Skin epidermis (tissue), 12 donors: Measurements from ENCODE around the gene SLC24A1.
"Not testable (repeated sequence)": the region's sequence is repeated elsewhere in the genome, so short reads cannot be mapped to it uniquely, and the experiment has no call there.

Experiments
- H3K27ac ChIP-seq, 21 experiments: fragments of 200-600 bp; sonication (generic) in 11 of 21; one replicate each; pipeline ENCODE4 v1.5.0; 2020; ENCODE audit warnings: mild to moderate bottlenecking in 3 of 21, inconsistent platforms in 2 of 21, moderate library complexity in 2 of 21
- H3K4me3 ChIP-seq, 7 experiments: fragments of 200-600 bp; sonication (generic) in 2 of 7; one replicate each; pipeline ENCODE4 v1.5.0; 2020; ENCODE audit warnings: inconsistent platforms in 2 of 7, mild to moderate bottlenecking in 2 of 7, moderate library complexity in 1 of 7

Gene SLC24A1

DNA sequence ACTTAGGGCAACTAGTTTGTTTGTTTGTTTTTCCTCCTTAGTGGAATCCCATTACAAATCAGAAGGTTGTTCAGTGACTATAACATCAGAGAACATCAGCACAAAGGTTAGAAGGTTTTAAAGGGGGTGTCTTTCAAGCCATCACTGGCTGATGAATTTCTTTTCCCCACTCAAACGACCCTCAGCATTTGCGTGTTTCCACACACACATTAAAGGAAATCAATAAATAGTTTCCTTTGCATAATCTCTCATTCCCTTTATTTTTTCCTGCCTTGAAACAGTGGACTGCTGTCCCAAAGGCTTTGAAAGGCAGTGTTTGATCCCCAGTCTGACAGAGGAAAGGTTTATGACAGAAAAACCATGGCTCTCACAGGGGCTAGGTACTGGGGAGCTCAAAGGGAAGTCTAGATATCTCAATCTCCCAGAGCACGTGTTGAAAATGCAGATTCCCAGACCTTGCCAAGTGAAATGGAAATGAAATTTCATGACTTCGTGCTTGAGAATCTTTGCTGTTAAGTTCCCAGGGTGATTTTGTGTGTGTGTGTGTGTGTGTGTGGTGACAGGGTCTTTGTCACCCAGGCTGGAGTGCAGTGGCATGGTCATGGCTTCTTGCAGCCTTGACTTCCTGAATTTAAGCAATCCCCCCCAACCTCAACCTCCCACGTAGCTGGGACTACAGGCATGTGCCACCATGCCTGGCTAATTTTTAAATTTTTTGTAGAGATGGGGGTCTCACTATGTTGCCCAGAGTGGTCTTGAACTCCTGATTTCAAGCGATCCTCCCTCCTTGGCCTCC is 8.6 kb upstream of the SLC24A1 start:
- peak overlapping the region in 4 of 21 experiments; percentile 98 to 99 (median 99) for H3K27ac ChIP-seq
- H3K4me3 ChIP-seq: no peak overlapping the region

DNA sequence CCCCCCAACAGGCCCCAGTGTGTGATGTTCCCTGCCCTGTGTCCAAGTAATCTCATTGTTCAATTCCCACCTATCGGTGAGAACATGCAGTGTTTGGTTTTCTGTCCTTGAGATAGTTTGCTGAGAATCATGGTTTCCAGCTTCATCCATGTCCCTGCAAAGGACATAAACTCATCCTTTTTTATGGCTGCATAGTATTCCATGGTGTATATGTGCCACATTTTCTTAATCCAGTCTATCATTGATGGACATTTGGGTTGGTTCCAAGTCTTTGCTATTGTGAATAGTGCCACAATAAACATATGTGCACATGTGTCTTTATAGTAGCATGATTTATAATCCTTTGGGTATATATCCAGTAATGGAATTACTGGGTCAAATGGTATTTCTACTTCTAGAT is 5.9 kb upstream of the SLC24A1 start:
- not testable (repeated sequence) for H3K4me3 ChIP-seq, H3K27ac ChIP-seq

DNA sequence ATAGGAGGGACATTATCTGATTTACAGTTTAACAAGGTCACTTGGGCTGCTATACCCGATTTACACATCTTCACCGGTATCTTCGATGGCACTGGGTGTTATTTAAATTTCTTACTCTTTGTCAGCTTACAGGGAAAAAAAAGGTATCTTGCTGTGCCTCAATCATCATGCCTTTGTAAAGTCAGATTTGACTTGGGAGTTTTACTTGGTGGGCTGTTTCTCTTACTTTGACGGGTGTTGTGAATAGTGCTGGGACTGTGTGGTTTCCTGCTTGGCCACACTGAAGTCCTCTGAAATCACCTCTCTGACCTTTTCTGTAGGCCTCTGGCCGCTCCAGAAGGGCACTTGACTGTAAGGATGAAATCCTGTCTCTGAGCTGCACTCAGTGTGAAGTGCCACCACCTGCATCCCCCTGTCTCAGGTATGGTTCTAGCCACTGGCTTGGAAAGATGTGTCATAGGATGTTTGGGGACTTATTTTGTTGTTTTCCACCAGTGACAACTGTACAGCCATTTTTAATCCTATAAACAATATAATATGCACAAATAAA is 3.1 kb upstream of the SLC24A1 start:
- no peak overlapping the region for H3K27ac ChIP-seq
- no peak overlapping the region for H3K4me3 ChIP-seq

DNA sequence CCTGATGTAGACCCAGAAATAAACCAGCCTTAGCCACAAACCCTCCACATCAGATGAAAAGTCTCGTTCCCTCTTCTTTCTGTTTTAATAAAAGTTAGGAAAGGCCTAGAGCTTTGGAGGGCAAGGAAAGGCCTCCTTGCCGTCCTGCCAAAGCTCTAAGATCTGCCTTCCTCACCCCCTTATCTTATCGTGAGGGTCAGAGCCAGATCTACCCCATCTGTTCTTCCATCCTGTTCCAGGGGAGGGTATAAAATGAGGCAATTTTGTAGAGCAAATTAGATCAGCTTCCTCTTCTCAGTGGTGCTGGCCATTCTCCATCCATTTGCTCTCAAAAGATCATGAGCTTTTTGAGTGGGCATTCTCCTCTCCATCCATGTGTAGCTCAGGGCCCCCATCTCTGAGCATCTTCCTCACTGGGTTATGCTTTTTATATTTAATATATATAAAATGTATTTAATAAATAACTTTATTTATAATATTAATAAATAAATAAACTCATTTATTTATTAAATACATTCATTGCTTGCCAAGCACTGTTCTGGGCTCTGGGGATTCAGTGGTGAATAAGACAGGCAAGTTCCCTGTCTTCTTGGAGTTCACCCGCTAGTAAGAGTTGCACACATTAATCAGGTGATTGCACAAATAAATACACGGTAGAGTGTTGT is 2.0 kb upstream of the SLC24A1 start:
- Histone ChIP-seq H3K4me3 (no peak overlapping the region), H3K27ac (no peak overlapping the region)

DNA sequence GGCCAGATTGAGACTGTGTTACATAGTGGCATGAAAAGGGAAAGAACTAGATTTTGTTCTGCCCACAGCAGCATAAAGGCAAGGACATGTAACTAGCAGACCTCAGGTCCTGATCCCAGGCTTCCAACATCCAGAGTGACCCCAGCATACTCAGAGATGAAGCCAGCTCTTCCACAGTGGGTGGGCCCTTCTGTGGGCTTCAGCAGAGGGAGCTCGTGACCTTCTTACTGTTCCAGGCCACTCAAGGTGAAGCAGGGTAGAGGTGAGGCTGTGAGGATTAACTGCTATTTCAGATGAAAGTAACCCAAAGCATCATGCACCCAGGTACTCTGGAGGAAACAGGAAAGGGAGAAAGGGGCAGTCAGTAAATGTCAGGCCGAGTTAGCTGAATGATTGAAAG is 905 bp upstream of the SLC24A1 start:
- Histone ChIP-seq H3K27ac (no peak overlapping the region), H3K4me3 (no peak overlapping the region)

DNA sequence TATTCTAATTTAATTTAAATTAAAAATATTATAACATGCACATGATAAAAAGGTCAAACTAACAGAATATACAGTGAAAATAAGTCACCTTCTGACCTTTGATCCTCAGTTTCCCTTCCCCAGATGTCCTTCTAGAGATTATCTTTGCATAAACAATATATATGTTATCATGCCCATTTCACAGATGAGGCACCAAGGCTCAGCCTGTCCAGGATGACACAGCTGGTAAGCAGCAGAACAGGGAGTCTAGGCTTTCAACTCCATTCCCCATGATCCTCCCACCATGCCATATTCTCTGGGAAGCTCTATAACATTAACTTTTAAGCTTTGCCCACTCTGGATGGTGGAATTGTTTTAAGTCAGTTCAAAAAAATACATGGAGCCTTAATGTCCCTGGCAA is 1.4 kb downstream of the SLC24A1 start:
- Histone ChIP-seq H3K4me3 (no peak overlapping the region), H3K27ac (no peak overlapping the region)

DNA sequence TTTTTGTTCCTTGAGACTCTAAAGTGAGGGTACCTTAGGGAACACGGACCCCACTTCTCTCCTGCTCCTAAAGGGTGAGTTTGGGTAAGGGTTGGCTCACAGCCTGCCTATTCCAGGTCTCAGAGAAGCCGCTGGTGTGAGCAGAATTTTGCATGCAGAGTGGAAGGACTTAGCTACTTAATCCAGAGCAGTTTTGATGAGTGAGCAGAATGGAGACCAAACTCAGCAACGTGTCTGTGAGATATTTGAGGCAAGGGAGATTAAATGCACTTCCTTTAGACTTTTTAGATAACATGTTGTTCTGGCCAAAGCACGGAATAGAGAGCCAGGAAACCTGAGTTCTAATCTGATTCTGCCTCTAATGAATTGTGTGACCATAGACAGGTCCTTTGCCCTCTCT is 5.1 kb downstream of the SLC24A1 start:
- H3K4me3 ChIP-seq: no peak overlapping the region
- H3K27ac ChIP-seq: no peak overlapping the region

DNA sequence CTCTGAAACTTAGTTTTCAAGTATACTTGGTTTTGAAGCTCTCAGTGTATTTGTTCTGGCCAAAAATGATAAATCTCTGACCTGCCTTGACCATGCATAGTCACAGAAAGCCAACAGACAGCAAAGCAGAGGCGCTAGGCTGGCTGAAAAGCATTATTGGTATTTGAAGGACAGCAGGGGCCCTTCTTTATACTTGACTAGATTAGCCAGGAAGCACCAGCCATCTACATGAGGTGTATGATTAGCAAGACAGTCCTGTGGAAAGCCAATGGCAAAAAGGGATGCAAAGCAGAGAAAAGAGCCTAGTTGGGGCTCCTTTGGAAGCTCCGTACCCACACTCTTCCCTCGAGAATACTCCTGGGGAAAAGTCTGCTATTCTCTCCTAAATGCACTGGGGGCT is 7.8 kb downstream of the SLC24A1 start:
- Histone ChIP-seq H3K27ac (no peak overlapping the region), H3K4me3 (no peak overlapping the region)

DNA sequence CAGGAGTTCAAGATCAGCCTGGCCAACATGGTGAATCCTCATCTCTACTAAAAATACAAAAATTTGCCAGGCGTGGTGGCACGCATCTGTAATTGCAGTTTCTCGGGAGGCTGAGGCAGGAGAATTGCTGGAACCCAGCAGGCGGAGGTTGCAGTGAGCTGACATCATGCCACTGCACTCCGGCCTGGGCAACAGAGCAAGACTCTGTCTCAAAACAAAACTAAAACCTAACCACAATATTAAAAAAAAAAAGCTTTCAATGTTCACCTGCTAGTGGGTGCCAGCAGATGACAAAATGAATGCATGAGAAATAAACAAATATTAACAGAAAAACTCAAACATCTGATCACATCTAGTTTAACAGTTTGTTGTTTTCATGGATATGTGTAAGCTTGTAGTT is 9.0 kb downstream of the SLC24A1 start:
- Histone ChIP-seq H3K4me3 (no peak overlapping the region), H3K27ac (no peak overlapping the region)

DNA sequence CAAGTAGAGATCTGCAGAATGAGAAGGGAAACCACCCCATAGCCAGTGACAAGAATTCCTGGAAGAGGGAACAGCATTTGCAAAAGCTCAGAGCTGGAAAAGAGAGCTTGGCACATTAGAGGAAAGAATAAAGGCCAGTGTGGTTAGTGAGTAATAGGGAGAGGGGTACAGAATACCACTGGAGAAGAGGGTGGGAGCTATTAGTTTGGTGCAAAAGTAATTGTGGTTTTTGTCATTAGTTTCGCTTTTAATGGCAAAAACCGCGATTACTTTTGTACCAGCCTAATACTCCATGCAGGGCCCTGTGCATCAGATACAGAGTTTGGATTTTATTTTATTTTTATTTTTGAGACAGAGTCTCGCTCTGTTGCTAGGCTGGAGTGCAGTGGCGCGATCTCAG is 9.8 kb downstream of the SLC24A1 start:
- no peak overlapping the region for H3K4me3 ChIP-seq

DNA sequence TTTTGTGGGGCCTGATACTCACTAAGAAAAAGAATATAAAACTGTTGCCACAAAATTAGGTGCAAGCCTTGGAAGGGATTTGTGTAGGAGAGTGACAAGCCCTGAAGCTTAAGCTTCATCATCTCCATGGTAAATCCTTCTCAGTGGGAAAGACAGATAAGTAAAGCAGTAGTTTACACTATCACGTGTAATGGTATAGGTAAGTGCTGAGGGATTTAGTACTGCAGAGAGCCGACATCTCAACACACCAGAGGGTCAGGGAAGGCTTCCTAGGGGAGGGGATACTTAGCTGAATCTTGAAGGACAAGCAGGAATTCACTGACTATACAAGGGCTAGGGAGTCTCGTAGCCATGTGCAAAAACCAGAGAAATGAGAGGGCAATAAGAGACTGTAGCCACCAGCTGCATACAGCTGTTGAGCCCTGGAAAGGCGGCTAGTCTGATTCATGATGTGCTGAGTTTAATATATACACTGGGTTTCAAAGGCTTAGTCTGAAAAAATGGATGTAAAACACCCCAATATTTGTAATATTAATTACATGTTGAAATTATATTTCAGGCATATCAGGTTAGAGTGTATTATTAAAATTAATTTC is 11.1 kb downstream of the SLC24A1 start:
- no peak overlapping the region for H3K27ac ChIP-seq
- no peak overlapping the region for H3K4me3 ChIP-seq

More for the DNA sequence above, 9.8 kb downstream of the SLC24A1 start:
- H3K27ac ChIP-seq: no peak overlapping the region

DNA sequence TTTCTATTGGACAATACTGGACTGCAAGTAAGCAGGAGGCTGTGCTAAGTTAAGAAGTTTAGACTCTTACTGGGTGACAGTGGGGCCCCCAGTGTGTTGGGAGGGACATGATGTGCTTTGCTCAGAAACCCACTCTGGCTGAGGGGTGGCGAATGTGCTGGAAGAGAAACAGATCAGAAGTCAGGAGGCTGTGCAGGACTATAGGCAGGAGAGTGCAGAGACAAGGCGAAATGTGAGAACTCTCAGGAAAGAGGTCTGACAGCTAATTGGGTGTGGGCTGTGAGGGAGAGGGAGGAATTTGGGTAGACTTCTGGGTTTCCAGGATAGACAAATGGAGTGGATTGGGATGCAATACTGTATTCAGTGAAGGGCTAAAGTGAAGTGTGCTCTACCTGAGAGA is 12.0 kb downstream of the SLC24A1 start:
- Histone ChIP-seq H3K4me3 (no peak overlapping the region), H3K27ac (no peak overlapping the region)

DNA sequence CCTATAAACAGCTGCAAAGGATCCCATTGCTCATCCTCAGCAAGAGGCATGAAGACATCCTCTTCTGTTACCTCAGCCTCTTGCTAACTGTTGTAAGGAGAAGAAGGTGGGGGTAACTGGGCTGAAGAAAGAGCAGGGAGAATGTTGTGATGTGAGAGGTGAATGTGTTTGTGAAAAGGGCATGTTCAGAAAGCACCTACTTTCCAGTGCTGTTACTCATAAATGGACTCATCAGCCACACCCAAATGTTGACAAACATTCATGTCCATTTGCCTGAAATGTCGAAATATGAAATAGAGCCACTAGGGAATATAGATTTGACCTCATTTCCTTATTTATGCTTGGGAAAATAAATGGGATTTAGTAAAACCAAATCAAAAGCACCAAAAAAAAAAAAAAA is 12.6 kb downstream of the SLC24A1 start:
- Histone ChIP-seq H3K4me3 (no peak overlapping the region), H3K27ac (no peak overlapping the region)

DNA sequence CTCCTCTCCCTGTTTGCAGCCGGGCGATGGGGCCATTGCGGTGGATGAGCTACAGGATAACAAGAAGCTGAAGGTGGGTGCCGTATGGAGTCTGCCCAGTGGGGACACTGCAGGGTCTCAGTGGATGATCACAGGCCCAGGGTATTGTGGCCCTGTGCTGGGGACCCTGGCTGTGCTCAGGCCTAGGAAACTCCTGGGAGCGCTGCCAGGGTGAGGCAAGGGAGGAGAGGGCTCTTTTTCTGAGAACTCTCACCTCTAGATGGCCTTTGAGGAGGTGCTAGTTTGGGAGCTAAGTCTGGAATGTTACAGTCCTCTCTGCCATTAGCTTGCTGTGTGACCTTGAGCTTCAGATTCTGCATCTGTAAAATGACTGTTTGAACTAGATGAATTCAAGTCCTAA is 16.4 kb downstream of the SLC24A1 start:
- no peak overlapping the region for H3K4me3 ChIP-seq
- H3K27ac ChIP-seq: no peak overlapping the region

DNA sequence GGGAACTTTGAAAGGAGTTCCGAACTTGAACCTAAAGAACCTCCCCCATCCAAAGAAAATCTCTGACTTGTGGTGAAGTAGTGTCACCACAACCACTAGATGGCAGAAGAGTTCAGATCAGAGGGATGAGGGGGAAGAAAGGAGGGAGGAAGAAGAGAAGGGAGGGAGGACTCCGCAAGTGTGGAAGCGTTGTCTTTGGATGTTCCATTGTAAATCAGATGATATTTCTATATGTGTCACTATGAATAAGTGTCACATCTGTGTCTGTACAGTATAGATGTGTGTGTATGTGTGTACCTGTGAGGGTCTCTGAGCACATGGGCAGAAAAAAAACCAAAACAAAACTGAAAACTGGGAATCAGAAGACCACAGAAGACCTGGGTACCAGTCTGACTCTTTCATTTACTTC is 16.9 kb downstream of the SLC24A1 start:
- Histone ChIP-seq H3K27ac (no peak overlapping the region), H3K4me3 (no peak overlapping the region)

DNA sequence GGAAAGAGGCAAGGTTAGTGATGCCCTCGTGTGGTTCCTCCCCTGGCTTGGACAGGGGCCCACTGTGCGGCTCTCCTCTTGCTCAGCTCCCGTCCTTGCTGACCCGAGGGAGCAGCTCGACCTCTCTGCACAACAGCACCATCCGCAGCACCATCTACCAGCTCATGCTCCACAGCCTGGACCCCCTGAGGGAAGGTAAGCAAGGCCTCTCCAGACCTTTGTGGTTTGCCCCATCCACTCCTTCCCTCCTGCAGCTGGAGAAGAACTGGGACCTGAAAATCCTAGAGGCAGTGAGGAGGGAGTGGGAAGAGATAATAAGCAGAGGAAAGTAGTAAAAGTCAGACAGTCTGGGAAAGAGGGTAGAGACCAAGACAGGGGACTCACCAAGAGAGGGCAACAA is 17.8 kb downstream of the SLC24A1 start:
- H3K27ac ChIP-seq: no peak overlapping the region
- no peak overlapping the region for H3K4me3 ChIP-seq

DNA sequence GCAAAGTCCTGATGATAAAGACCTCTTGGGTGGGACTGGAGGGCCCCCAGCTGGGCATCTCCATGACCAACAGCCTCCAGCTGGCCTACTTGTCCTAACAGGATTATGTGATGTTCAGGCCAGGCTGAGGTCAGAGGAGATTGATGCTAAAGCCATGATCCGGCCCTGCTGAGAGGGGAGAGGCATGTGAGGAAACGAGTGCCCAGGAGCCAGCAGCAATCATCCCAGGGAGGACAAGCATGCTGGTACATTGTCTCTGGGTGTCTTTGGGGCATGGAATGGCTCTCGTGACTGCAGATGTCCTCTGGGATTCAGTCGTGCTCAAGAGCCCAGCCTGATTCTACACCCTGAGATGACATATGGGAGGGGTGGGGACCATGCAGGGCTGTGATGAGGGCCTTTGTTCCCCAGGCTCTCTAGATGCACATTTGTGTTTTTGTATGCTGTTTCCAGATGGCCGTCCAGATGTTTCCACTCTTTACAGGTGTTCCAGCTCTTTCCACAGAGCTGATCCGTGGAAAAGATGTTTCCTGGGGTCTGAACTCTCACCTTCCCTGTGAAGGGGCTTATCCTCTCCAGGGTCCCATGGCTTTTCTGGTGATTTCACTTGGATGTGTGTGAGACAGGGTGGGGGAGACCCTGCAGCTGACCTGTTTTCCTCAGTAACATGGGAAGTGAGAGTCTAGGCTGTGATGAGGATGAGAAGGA is 20.2 kb downstream of the SLC24A1 start:
- peak overlapping the region in 1 of 21 experiments; percentile 28 for H3K27ac ChIP-seq
- no peak overlapping the region for H3K4me3 ChIP-seq

DNA sequence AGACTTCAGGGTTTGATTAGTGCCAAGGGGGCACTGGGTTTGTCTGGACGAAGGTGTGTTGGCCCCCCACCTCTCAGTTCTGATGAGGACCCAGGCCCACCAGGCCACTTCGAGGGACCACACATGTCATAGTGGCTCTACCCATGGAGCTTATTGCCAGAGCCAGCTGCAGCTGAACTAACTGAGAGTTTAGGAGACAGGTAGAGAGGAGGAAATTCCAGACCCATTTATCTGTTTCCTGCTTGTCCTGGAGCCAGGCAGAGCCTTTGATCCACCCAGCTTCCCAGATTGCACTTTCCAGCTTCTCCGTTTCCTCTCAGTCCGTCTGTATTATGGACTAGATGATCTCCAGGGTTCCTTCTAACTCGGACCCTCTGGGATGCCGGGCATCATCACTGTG is 20.9 kb downstream of the SLC24A1 start:
- Histone ChIP-seq H3K4me3 (no peak overlapping the region), H3K27ac (peak overlapping the region in 1 of 21 experiments; percentile 28)

DNA sequence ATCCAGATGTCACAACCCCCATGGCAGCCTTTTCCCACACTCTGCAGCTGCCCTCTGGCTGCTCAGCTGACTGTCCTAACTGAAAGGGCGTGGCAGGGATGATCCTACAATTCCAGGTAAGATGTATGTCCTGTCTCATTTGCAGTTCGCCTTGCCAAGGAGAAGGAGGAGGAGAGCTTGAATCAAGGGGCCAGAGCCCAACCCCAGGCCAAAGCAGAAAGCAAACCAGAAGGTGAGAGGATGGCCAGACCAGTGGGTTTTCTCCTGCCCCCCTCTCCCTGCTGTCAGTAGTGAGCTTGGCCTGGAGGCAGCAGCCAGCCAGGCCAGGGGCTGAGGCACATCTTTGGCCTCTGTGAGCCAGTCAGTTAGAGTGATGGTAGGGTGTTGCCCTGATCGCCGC is 22.5 kb downstream of the SLC24A1 start:
- no peak overlapping the region for H3K4me3 ChIP-seq
- H3K27ac ChIP-seq: no peak overlapping the region

DNA sequence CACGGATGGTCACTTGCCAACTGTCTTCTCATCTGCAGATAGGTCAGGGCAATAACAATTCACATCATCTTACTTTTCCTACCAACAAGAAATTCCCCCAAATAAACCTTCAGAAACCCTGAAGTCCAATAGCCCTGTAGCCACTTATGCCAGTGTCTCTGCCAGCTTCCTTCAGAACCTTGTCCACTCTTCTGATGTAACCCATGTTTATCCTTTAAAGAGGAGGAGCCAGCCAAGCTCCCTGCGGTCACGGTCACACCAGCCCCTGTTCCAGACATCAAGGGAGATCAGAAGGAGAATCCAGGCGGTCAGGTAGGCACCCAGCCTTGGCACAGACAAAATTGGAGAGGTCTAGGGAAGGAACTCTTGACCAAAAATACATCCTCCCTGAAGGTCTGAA is 23.7 kb downstream of the SLC24A1 start:
- no peak overlapping the region for H3K4me3 ChIP-seq
- H3K27ac ChIP-seq: no peak overlapping the region
